ENCODE results near the gene PYY. TPM values are rescaled to one million over a fixed set of nuclear protein-coding genes. Genes with fewer than 3 reads are reported as not detected.

Gene PYY
- total RNA-seq, 1 donor from 2014 or later, result not detected

- no peak overlapping the region for H3K27ac ChIP-seq
- TF ChIP-seq CTCF (IDR thresholded peaks at IDR 0.05) (no peak), POLR2AphosphoS5 (IDR thresholded peaks at IDR 0.05; ENCODE audit: insufficient read depth in 1 of 2, low read depth in 1 of 2) (no peak), POLR2A (IDR thresholded peaks at IDR 0.05) (no peak)
- DNase-seq (ENCODE audit: extremely low spot score in 2 of 2), result no peak
- H3K4me3 ChIP-seq, result peak overlapping the region; percentile 27 to 35
- no peaks in the 10 kb centered on the region for H3K36me3 ChIP-seq
- no peaks in the 10 kb centered on the region for H3K9me3 ChIP-seq
- H3K4me1 ChIP-seq, result peaks cover 12% of the 10 kb centered on the region
- intact Hi-C loops (cut with DNase I), result no loop called here
- no peaks in the 10 kb centered on the region for H3K27me3 ChIP-seq
Observed at GRCh38 chr17:43917016-43917347, 36.8 kb downstream of the PYY start.

GRCh38 chr17:43916385-43916784 lies 37.4 kb downstream of the PYY start:
- Histone ChIP-seq H3K36me3 (no peaks in the 10 kb centered on the region), H3K27ac (no peak overlapping the region), H3K27me3 (no peaks in the 10 kb centered on the region), H3K4me1 (peaks cover 12% of the 10 kb centered on the region), H3K9me3 (no peaks in the 10 kb centered on the region), H3K4me3 (no peak overlapping the region)
- no peak for DNase-seq (ENCODE audit: extremely low spot score in 2 of 2)
- TF ChIP-seq POLR2A (IDR thresholded peaks at IDR 0.05) (no peak), POLR2AphosphoS5 (IDR thresholded peaks at IDR 0.05; ENCODE audit: insufficient read depth in 1 of 2, low read depth in 1 of 2) (no peak), CTCF (IDR thresholded peaks at IDR 0.05) (no peak)
- intact Hi-C loops (cut with DNase I), result no loop called here

GRCh38 chr17:43915559-43915958 lies 38.2 kb downstream of the PYY start:
- peaks cover 12% of the 10 kb centered on the region for H3K4me1 ChIP-seq
- intact Hi-C loops (cut with DNase I), result no loop called here
- no peak overlapping the region for H3K27ac ChIP-seq
- H3K27me3 ChIP-seq, result no peaks in the 10 kb centered on the region
- no peaks in the 10 kb centered on the region for H3K9me3 ChIP-seq
- no peaks in the 10 kb centered on the region for H3K36me3 ChIP-seq
- no peak for DNase-seq (ENCODE audit: extremely low spot score in 2 of 2)
- H3K4me3 ChIP-seq, result no peak overlapping the region
- no peak for TF ChIP-seq CTCF (IDR thresholded peaks at IDR 0.05)
- TF ChIP-seq POLR2AphosphoS5 (IDR thresholded peaks at IDR 0.05; ENCODE audit: insufficient read depth in 1 of 2, low read depth in 1 of 2), result no peak
- TF ChIP-seq POLR2A (IDR thresholded peaks at IDR 0.05), result no peak

- Histone ChIP-seq H3K4me1 (peaks cover 12% of the 10 kb centered on the region), H3K27me3 (no peaks in the 10 kb centered on the region), H3K4me3 (no peak overlapping the region), H3K27ac (no peak overlapping the region), H3K36me3 (no peaks in the 10 kb centered on the region), H3K9me3 (no peaks in the 10 kb centered on the region)
- no peak for DNase-seq (ENCODE audit: extremely low spot score in 2 of 2)
- intact Hi-C loops (cut with DNase I), result no loop called here
- TF ChIP-seq POLR2A (IDR thresholded peaks at IDR 0.05), result no peak
- no peak for TF ChIP-seq CTCF (IDR thresholded peaks at IDR 0.05)
- no peak for TF ChIP-seq POLR2AphosphoS5 (IDR thresholded peaks at IDR 0.05; ENCODE audit: insufficient read depth in 1 of 2, low read depth in 1 of 2)
Observed at GRCh38 chr17:43914451-43914850, 39.3 kb downstream of the PYY start.

- no peaks in the 10 kb centered on the region for H3K27me3 ChIP-seq
- peaks cover 16% of the 10 kb centered on the region for H3K4me1 ChIP-seq
- TF ChIP-seq POLR2A (IDR thresholded peaks at IDR 0.05) (no peak), CTCF (IDR thresholded peaks at IDR 0.05) (no peak), POLR2AphosphoS5 (IDR thresholded peaks at IDR 0.05; ENCODE audit: insufficient read depth in 1 of 2, low read depth in 1 of 2) (no peak)
- intact Hi-C loops (cut with DNase I), result no loop called here
- DNase-seq (ENCODE audit: extremely low spot score in 2 of 2), result no peak
- no peak overlapping the region for H3K27ac ChIP-seq
- H3K36me3 ChIP-seq, result no peaks in the 10 kb centered on the region
- no peaks in the 10 kb centered on the region for H3K9me3 ChIP-seq
- no peak overlapping the region for H3K4me3 ChIP-seq
Observed at GRCh38 chr17:43913584-43913983, 40.2 kb downstream of the PYY start.
